Kidney (tissue), 14 donors: ENCODE measurements around the gene TM9SF4. TPM values are rescaled to one million over a fixed set of nuclear protein-coding genes. Genes with fewer than 3 reads are reported as not detected.
A peak's percentile ranks its signal among the peaks of the same experiment; 100 is the strongest.

ENCODE experiments used
- DNase-seq, 5 donors: peaks; one replicate each; pipeline ENCODE4 v3.0.0-alpha.2; 2013 to 2020
- FAIRE-seq: peaks from 2 replicates; lab custom pipeline; 2012; peaks lifted over from hg19 to GRCh38; lab: Jason Lieb, UNC
- H3K27ac ChIP-seq, 2 donors: one replicate each; pipeline ENCODE4 v1.7.0; 2013; ENCODE audit warnings: low read depth in 2 of 2, low read length in 2 of 2, inconsistent platforms in 1 of 2
- H3K27me3 ChIP-seq: one replicate; pipeline ENCODE4 v1.7.1; 2013; ENCODE audit warnings: low read length, inconsistent platforms; ENCODE audit not compliant: control insufficient read depth, insufficient read depth
- H3K36me3 ChIP-seq, 3 donors: one replicate each; pipeline versions ENCODE4 v1.7.0 to v1.7.1; 2013; ENCODE audit warnings: low read length in 3 of 3, control low read depth in 1 of 3, inconsistent platforms in 1 of 3; ENCODE audit not compliant: insufficient read depth in 3 of 3, control insufficient read depth in 2 of 3
- H3K4me1 ChIP-seq, 3 donors: one replicate each; pipeline versions ENCODE4 v1.7.0 to v1.7.1; 2013; ENCODE audit warnings: low read length in 3 of 3, inconsistent platforms in 1 of 3, low read depth in 1 of 3; ENCODE audit not compliant: control insufficient read depth in 2 of 3, insufficient read depth in 2 of 3
- H3K4me3 ChIP-seq, 3 donors: one replicate each; pipeline versions ENCODE4 v1.7.0 to v1.8.1; 2013; ENCODE audit warnings: low read length in 3 of 3, control low read depth in 1 of 3, inconsistent platforms in 1 of 3
- H3K9ac ChIP-seq, 3 donors: one replicate each; pipeline versions ENCODE4 v1.7.0 to v1.7.1; 2013; ENCODE audit warnings: low read length in 3 of 3, control low read depth in 1 of 3, inconsistent platforms in 1 of 3
- H3K9me3 ChIP-seq, 3 donors: one replicate each; pipeline versions ENCODE4 v1.7.0 to v1.7.1; 2013; ENCODE audit warnings: low read length in 3 of 3, control low read depth in 1 of 3, inconsistent platforms in 1 of 3; ENCODE audit not compliant: control insufficient read depth in 2 of 3, insufficient read depth in 1 of 3
- CTCF ChIP-seq: IDR thresholded peaks from 3 replicates; pipeline ENCODE4 v1.5.1; 2012; ENCODE audit warnings: mild to moderate bottlenecking, moderate library complexity, borderline replicate concordance; ENCODE audit not compliant: insufficient read depth; ENCODE audit errors: extremely low read depth
- intact Hi-C: fragments of 100-400 bp; cut with DNase I; formaldehyde crosslinking; loops from one replicate; pipeline ENCODE4 v1.11.1; 2022
- polyA plus RNA-seq: library from polyadenylated mRNA; stranded (reverse); fragments of 350-450 nt; fragmentation: Illumina TruSeq; extraction: RNeasy Lipid Tissue Mini Kit (QIAGEN cat#74804); gene quantifications from one replicate; pipeline ENCODE4 v1.2.3, GENCODE V29; 2014; ENCODE audit warnings: low read depth, low replicate concordance; ENCODE audit not compliant: insufficient read depth
- total RNA-seq: library from RNA; stranded (reverse); fragmentation: NEBNext Ultra II Directional; extraction: Animal tissue kit (Norgen Biotek cat#: 25700); gene quantifications from one replicate; pipeline ENCODE4 v1.2.1, GENCODE V29; 2021
- donor health status: control.
- donor health status: control.
- donor health status: control.
- donor health status: control.
- donor health status: control.
- donor health status: DM: yes; HTN: yes; CAD: no.
- donor health status: Normal renal cell carcinoma (clear cell type).

TM9SF4 gene
- total and polyA plus RNA-seq, 2 donors from 2014 or later: 26.3 to 52.0 TPM

- peak in 1 of 5 donors; percentile 4 for DNase-seq
- no peaks in the 10 kb centered on the region for H3K27me3 ChIP-seq
- intact Hi-C loops: no loop called here
- peaks cover 0 to 11% (median 0%) of the 10 kb centered on the region in 3 donors for H3K4me1 ChIP-seq
- peaks cover 5 to 25% (median 19%) of the 10 kb centered on the region in 3 donors for H3K36me3 ChIP-seq
- TF ChIP-seq CTCF: no peak
- no peaks in the 10 kb centered on the region for H3K9me3 ChIP-seq
- FAIRE-seq: no peak
- no peak overlapping the region for H3K4me3 ChIP-seq
- H3K9ac ChIP-seq: no peak overlapping the region
- no peak overlapping the region for H3K27ac ChIP-seq
Measured at GRCh38 chr20:32132911-32133549, 23.5 kb downstream of the TM9SF4 start.

- H3K9me3 ChIP-seq: no peaks in the 10 kb centered on the region
- H3K9ac ChIP-seq: no peak overlapping the region
- FAIRE-seq (no peak), DNase-seq (peak in 2 of 5 donors; percentile 3 to 4)
- H3K4me1 ChIP-seq: peaks cover 0 to 10% (median 0%) of the 10 kb centered on the region in 3 donors
- peaks cover 5 to 35% (median 19%) of the 10 kb centered on the region in 3 donors for H3K36me3 ChIP-seq
- TF ChIP-seq CTCF: no peak
- intact Hi-C loops: no loop called here
- H3K27ac ChIP-seq: no peak overlapping the region
- no peak overlapping the region for H3K4me3 ChIP-seq
- H3K27me3 ChIP-seq: no peaks in the 10 kb centered on the region
Measured at GRCh38 chr20:32134026-32134425, 24.5 kb downstream of the TM9SF4 start.

- Histone ChIP-seq H3K4me3 (no peak overlapping the region), H3K36me3 (peaks cover 10 to 50% (median 25%) of the 10 kb centered on the region in 3 donors), H3K9ac (no peak overlapping the region), H3K27me3 (no peaks in the 10 kb centered on the region), H3K27ac (no peak overlapping the region), H3K9me3 (no peaks in the 10 kb centered on the region), H3K4me1 (peaks cover 0 to 4% (median 0%) of the 10 kb centered on the region in 3 donors)
- intact Hi-C loops: no loop called here
- FAIRE-seq (no peak), DNase-seq (peak in 1 of 5 donors; percentile 9)
- no peak for TF ChIP-seq CTCF
Measured at GRCh38 chr20:32135983-32136515, 26.5 kb downstream of the TM9SF4 start.
